Endometrium (tissue), 2 donors: ENCODE results near the gene RUFY4.

Source experiments
- FAIRE-seq: peaks from 2 replicates; lab custom pipeline; 2012; peaks lifted over from hg19 to GRCh38; lab: Jason Lieb, UNC
- donor health status: control.
- donor health status: control.

The RUFY4 gene, protein sequence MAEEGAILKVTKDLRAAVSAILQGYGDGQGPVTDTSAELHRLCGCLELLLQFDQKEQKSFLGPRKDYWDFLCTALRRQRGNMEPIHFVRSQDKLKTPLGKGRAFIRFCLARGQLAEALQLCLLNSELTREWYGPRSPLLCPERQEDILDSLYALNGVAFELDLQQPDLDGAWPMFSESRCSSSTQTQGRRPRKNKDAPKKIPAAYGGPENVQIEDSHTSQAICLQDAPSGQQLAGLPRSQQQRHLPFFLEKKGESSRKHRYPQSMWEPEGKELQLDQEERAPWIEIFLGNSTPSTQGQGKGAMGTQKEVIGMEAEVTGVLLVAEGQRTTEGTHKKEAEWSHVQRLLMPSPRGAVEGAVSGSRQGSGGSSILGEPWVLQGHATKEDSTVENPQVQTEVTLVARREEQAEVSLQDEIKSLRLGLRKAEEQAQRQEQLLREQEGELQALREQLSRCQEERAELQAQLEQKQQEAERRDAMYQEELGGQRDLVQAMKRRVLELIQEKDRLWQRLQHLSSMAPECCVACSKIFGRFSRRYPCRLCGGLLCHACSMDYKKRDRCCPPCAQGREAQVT

GRCh38 chr2:218068721-218069334 is at the start of gene RUFY4:
Gene RUFY4 (plus strand): TSS chr2:218069253. CDS start chr2:218070606, 1,353 bp downstream.
- FAIRE-seq = peak; percentile 91

DNA sequence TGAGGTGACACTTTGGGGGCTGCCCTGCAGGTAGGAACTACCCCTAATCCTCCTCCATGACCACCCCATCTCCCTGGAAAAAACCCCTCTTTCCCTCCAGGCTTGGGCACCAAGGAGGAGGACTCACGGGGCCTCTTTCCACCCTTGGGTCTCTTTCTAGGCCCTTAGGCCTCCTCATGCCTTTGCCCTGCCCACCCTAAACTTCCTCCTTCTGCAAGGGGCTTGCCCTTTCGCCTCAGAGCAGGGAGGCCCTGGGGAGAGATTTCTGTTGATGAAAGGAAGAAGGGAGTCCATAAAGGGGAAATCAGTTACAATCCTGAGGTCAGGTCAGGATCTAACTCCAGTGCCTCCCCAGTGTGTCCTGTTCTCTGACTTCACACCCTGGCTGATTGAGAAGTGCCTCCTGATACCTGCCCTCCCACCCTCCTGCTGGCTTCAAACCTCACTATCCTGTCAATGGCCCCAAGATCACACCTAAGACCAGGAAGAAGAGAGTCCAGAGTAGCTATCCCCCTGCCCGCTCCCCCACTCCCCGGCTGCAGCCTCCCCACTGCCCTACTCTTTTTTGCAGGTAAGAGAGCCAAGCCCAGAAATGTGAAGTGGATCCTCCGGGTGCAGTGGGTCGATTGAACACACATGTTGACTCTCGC is 49.5 kb upstream of the RUFY4 start:
- no peak for FAIRE-seq

GRCh38 chr2:218020281-218020680 is 48.8 kb upstream of the RUFY4 start:
- FAIRE-seq = no peak

DNA sequence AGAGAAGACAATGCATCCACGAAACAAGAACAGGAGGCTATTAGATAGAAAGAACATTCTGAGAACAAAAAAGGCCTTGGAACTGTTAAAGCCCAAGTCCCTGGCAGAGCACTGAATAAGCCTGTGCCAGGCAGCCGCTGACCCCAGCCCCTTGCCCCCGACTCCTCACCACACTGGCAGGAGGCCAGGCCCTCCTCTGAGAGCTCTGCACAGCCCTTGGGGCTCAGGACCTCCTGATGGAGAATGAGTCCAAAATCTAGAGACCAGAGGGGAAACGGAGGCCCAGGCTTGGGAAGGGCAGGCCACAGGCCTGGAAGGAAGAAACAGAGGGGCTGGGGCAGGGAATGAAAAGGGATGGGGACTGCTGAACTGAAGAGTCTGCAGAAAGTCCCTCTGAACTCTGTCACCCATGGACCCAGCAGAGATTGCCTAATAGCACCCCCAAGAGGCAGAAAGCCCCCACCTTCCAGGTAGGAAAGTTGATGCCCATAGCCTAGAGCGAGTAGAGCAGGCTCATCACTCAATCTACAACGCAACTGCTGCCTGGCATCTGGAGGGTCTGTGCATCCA is 48.0 kb upstream of the RUFY4 start:
- FAIRE-seq = no peak

GRCh38 chr2:218021536-218022071 is 47.4 kb upstream of the RUFY4 start:
- FAIRE-seq = no peak

- FAIRE-seq = no peak
These were observed 46.8 kb upstream of the RUFY4 start for GRCh38 chr2:218022131-218022850.

- no peak for FAIRE-seq
These were observed 46.1 kb upstream of the RUFY4 start for GRCh38 chr2:218022851-218023530.

DNA sequence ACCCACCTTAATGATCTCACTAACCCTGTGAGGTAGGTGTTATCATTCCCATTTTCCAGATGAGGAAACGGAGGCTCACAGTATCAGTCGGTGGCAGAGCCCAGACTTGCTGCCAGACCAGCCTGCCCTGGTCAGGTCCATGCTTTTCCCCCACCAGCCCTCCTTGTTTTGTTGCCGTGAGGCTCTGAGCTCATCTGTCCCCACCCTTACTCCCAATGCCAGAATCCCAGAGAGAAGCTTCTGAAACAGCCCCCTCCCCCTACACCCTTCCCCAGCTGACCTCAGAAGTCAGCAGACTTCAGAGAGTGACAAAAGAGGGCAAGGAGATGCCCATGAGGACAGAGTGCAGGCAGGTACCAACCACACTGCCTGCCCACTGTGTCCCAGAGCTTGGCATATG is 45.4 kb upstream of the RUFY4 start:
- FAIRE-seq = no peak

DNA sequence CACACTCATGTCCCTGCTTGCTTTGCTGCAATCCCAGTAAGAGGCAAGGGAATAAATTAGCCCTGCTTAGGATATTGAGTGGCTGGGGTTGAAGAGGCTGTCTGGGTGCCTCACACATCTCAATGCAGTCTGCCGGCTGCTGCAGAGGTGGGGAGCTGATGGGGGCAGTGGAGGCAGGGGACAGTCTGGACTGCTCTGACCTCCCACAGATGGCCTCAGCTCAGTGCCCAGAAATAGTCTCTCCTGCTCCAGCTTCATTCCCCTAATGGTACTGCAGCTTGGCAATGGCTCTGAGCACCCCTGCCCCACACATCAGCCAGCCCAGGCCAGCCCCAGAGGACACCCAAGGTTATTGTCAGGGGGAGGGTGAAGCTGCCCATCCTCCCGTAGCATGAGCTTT is 44.7 kb upstream of the RUFY4 start:
- FAIRE-seq = no peak

GRCh38 chr2:218024871-218025270 is 44.2 kb upstream of the RUFY4 start:
- FAIRE-seq = no peak

DNA sequence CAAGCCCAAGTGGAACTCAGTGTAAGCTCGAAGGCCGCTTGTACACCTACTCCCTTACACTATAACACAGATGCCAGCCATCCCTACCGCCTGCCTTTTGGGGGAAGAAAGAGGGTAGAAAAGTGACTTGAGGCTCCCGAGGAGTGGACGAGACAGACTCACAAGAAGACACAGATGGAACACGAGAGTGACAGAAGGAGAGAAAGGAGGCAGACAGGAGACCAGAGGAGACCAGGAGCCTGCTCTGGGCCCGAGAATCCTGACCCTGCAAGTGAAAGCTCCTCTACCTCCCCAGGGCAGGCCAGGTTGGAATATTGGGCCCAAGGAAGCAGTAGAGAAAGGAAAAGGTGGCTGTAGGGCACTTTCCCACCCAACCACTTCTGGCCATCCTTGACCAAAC is 42.8 kb upstream of the RUFY4 start:
- FAIRE-seq = no peak

DNA sequence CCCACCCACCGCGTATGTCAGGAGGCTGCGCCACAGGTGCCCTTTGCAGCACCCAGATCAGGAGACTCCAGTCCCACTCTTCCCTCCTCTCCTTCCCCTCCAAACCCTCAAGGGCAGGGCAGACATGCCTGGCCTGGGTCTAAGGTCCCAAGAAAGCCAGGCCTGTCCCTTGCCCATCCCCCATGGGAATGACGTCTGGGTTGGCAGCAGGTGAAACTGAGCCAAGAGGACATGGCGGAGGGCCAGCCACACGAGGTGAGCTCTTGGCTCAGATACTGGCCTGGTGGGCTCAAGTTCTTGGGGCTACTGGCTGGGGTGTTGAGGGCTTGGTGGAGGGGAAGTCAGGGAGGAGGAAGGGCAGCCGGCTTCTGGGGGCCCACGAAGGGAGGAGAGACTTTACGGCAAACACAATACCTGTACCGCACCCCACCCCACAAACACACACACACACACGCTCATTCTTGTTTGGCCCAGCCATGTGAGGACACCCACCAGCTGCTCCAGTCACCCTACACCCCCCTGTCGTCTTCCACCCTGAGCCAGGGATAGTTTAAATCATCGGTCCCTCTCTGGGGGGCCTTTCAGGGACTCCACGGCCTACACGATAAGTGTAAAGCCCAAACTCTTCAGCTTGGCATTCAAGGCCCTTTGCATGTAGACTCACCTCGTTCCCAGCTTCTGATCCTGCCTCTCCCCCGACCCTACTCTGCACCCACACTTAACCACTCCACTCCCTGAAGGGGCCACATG is 42.2 kb upstream of the RUFY4 start:
- FAIRE-seq = no peak

DNA sequence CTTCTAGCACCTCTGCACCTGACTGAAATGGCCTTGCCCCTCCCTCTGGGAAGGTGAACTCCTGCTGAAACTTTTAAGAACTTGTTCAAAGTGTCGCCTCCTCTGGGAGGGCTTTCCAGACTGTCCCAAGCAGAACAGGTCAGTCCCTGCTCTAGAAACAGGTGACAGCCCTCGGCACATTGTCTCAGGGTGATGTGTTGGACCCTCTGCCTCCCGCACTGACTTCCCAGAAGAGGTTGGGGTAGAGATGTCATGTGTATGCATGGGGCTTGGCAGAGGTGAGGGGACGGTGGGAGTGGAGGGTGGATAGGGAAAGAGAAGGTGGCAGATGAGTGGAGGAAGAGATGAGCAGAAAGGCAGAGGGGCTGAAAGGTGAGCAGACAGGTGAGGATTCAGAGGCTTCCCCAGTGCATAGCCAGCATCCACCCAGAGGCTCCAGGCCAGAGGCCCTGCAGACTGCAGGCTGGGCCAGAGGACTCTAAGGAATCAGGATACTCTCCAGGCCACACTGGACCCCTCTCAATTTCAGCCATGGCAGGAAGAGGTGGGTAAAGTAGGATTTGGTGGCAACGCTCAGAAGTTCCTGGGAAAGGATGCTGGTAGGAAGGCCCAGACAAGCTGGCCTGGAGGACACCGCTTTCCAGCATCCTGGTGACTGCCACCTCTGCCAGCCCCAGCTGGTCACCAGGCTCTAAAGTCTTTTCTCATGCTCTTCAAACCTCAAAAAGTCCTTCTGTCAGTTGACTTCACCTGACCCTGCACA is 41.4 kb upstream of the RUFY4 start:
- no peak for FAIRE-seq

GRCh38 chr2:218028189-218028495 is 40.9 kb upstream of the RUFY4 start:
- no peak for FAIRE-seq

DNA sequence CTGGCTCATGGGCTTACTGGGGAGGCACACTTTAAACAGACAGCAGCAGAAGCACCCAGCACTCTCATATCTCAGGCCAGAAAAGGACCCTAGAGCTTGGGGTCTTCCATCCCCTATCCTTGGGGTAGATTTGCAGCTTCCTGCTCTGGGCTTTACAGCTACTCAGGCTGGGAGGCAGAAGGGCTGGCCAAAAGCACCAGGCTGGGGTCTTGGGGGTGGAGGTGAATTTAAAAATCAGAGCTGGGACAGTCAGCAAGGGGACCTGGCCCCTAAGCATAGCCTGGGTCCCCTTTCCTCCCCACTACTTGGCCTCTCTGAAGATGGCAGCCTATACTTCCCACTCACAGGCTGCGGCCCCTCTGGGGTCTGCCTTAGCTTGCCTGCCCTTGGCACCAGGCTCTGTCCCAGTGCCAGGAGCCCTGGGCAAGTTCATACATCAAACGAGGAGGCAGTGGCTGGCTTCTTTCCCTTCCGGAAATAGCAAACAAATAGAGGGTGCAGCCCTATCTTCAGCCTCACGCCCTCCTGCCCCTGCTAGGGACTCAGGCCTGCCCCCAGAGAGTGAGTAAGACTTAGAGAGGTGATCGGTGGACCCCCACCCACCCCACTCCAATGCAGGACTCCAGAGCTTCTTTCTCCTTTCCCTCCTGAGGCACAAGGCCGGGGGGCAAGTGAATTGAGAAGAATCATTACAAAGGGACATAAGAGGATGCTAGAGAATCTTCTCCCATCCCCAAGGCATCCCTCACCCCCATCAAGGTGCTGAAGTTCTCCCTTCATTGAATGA is 40.3 kb upstream of the RUFY4 start:
- FAIRE-seq = no peak

DNA sequence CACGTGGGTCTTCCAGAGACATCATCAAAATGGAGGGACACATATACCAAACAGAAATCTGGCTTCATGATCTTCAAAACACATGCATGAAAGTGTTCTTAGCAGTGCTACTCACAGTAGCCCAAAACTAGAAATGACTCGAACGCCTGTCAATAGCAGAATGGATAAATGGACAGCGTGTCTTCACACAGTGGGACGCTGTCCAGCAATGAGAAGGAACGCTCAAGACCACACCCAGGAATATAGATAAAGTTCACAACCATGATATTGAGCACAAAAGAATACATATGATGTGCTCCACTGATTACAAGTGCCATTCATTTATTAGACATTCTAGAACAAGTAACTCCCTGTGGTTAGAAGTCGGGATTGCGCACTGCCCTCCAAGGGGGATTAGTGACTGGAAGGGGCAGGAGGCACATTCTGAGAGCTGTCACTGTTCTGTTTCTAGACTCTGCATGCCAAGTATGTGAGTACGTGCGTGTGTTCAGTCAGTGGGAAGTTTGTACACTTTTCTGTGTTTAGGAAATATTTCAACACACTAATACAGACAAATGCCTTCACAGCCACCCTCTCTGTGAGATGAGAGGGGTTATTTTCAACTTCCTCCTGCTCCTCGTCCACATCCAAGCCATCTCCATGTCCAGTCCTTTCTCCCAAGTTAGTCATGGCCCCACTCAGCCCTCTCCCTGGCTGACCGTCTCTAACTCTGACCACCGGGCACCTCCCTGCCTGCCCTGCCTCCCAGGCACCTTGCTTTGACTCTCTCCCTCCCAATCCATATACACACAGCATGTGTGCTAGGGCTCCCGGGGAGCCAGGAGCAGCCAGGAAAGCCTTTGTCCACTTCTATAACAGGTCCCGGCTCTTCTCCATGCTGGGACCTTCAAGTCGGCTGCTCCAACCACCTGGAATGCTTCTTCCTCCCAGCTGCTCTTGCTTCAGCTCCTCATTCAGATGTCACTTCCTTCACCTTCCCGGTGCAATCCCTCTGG is 39.4 kb upstream of the RUFY4 start:
- FAIRE-seq = no peak

DNA sequence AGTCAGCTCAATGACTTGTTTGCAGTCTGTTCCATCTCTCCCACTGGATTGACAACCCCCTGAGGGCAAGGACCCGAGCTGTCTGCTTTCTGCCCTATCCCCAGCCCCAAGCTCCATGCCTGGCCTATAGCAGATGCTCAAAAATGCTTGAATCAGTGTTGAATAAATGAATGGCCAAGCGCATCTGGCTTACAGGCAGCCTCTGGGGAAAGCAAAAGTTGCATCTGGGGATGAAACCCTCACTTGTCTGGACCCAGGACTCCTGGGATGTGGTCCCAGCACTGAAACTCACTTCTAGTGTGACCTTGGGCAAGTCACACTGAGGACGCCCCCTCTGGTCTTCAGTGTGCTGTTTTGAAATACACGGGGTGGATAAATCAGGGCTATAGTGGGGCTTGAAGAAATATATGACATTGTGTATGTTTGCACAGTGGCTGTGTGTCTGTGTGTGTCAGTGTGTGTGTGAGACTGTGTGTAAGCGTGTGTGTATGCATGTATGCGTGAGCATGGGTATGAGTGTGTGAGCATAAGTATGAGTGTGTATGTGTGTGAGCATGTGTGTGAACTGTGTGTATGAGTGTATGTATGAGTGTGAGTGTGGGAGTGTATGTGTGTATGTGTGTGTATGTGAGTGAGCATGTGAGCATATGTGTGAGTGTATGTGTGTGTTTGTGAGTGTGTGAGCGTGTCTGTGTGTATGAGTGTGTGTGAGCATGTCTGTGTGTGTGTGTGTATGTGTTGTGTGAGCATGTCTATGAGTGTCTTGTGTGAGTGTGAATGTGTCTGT is 38.5 kb upstream of the RUFY4 start:
- no peak for FAIRE-seq
